Measurements from ENCODE around the gene GFRA3.

GRCh38 chr5:138282920-138283742 lies 8.7 kb upstream of the GFRA3 start:
- TF ChIP-seq CTCF (IDR thresholded peaks at IDR 0.05; ENCODE audit: insufficient read depth, low read length, poor library complexity, severe bottlenecking) (peak; percentile 29), EZH2phosphoT487 (conservative IDR thresholded peaks at IDR 0.05; ENCODE audit: low read length) (no peak)
